H54 (cell line): ENCODE data around the gene CROCC2.

Source experiments
- DNase-seq: peaks from one replicate; pipeline ENCODE4 v3.0.0; 2011; ENCODE audit warnings: low spot score, mixed read lengths; ENCODE audit not compliant: insufficient read length
- FAIRE-seq: peaks from 3 replicates; lab custom pipeline; 2011; peaks lifted over from hg19 to GRCh38; lab: Jason Lieb, UNC
- POLR2A ChIP-seq: IDR thresholded peaks from 2 replicates; pipeline ENCODE4 v1.6.1; 2011; ENCODE audit warnings: low read depth, mild to moderate bottlenecking, low read length

CROCC2 gene

GRCh38 chr2:240948905-240949790, 43.0 kb downstream of the CROCC2 start:
- no peak for DNase-seq
- no peak for FAIRE-seq
- TF ChIP-seq POLR2A = no peak

- FAIRE-seq (no peak), DNase-seq (no peak)
- no peak for TF ChIP-seq POLR2A
Measured at GRCh38 chr2:240949791-240950705, 43.9 kb downstream of the CROCC2 start.

- FAIRE-seq (no peak), DNase-seq (no peak)
- no peak for TF ChIP-seq POLR2A
Measured at GRCh38 chr2:240951045-240951594, 45.0 kb downstream of the CROCC2 start.

- no peak for FAIRE-seq
Measured at GRCh38 chr2:240952496-240953246, 46.5 kb downstream of the CROCC2 start.

GRCh38 chr2:240953426-240954410, 47.6 kb downstream of the CROCC2 start:
- DNase-seq (no peak), FAIRE-seq (no peak)
- TF ChIP-seq POLR2A = no peak

More at GRCh38 chr2:240952496-240953246, 46.5 kb downstream of the CROCC2 start:
- DNase-seq = no peak
- no peak for TF ChIP-seq POLR2A

- TF ChIP-seq POLR2A = no peak
- DNase-seq (no peak), FAIRE-seq (no peak)
Measured at GRCh38 chr2:240954436-240955305, 48.5 kb downstream of the CROCC2 start.

GRCh38 chr2:240955306-240956170, 49.4 kb downstream of the CROCC2 start:
- TF ChIP-seq POLR2A = no peak
- FAIRE-seq = no peak
- no peak for DNase-seq

- DNase-seq = no peak
- no peak for FAIRE-seq
- no peak for TF ChIP-seq POLR2A
Measured at GRCh38 chr2:240956171-240956934, 50.2 kb downstream of the CROCC2 start.

- no peak for TF ChIP-seq POLR2A
- FAIRE-seq (no peak), DNase-seq (no peak)
Measured at GRCh38 chr2:240956935-240957655, 51.0 kb downstream of the CROCC2 start.
